ENCODE results near the gene POFUT2. TPM values are rescaled to one million over a fixed set of nuclear protein-coding genes. Genes with fewer than 3 reads are reported as not detected.
A peak's percentile ranks its signal among the peaks of the same experiment; 100 is the strongest.

Gene POFUT2
- total RNA-seq, 1 donor from 2014 or later = 47.9 TPM

- no peak for DNase-seq (ENCODE audit: low spot score)
Measured at GRCh38 chr21:45250914-45251634, 36.6 kb downstream of the POFUT2 start.

- DNase-seq (ENCODE audit: low spot score) = no peak
Measured at GRCh38 chr21:45250272-45250671, 37.4 kb downstream of the POFUT2 start.

DNA sequence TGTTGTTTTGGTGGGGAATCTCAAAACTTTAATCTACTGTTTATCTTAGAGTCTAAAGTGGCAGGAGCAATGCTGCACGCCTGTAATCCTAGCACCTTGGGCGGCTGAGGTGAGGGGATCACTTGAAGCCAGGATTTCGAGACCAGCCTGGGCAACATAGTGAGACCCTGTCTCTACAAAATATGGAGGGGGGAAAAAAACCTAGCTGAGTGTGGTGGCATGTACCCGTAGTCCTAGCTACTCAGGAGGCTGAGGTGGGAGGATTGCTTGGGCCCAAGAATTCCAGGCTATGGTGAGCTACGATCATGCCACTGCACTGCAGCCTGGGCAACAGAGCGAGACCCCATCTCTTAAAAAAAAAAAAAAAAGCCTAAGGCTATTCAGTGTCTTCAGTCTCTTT, 38.1 kb downstream of the POFUT2 start:
- DNase-seq (ENCODE audit: low spot score) = no peak

GRCh38 chr21:45248893-45249381, 38.8 kb downstream of the POFUT2 start:
- DNase-seq (ENCODE audit: low spot score) = no peak

GRCh38 chr21:45248301-45248892, 39.3 kb downstream of the POFUT2 start:
- no peak for DNase-seq (ENCODE audit: low spot score)

GRCh38 chr21:45246386-45247320, 41.0 kb downstream of the POFUT2 start:
- DNase-seq (ENCODE audit: low spot score) = no peak

- DNase-seq (ENCODE audit: low spot score) = no peak
Measured at GRCh38 chr21:45244799-45245340, 42.8 kb downstream of the POFUT2 start.

- no peak for DNase-seq (ENCODE audit: low spot score)
Measured at GRCh38 chr21:45243603-45244002, 44.1 kb downstream of the POFUT2 start.

DNA sequence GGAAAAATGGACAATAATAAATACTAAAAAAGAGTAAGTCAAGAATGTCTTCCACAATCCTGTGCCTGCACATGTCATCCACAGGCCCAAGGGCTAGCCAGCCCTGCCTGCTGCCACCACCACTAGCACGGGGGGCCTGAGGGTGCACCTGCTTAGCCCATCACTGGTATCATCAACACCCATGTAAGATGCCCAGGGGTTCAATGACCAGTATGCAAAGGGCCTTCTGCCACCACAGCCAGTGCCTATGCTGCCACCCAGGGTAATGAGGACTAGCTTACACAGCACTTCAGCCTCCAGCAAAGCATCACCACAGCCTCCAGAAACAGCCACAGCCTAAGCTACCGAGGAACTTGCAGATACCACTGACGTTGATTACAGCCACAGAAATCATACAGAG, 46.3 kb downstream of the POFUT2 start:
- DNase-seq (ENCODE audit: low spot score) = no peak

DNA sequence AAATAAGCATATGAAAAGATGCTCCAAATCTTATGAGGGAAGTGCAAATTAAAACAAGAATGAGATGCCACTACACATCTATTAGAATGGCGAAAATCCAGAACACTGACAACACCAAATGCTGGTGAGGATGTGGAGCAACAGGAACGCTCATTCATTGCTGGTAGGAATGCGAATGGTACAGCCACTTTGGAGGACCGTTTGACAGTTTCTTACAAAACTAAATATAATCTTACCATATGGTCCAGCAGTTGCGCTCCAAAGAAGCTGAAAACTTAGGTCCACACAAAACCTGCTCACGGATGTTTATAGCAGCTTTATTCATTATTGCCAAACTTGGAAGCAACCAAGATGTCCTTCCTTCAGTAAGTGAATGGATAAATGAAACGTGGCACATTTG, 50.3 kb downstream of the POFUT2 start:
- DNase-seq (ENCODE audit: low spot score) = no peak

DNA sequence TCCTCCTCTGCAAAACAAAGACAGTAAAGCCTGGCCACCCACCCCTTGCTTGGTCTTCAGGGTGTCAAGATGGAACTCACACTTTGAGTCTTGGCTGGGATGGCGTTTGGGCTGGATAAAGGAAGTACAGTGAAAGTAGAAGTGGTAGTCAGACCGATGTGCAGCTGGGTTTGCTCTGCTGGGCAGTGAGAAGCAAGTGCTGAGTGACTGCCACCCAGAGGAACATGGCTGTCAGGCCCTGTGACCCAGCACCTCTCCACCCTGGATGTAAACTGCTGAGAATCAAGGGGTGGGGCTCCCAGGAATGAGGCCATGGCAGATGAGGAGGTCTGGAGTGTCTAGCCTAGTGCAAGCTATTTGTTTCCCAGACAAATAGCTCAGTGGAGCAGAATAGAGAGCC, 51.2 kb downstream of the POFUT2 start:
- DNase-seq (ENCODE audit: low spot score) = no peak

DNA sequence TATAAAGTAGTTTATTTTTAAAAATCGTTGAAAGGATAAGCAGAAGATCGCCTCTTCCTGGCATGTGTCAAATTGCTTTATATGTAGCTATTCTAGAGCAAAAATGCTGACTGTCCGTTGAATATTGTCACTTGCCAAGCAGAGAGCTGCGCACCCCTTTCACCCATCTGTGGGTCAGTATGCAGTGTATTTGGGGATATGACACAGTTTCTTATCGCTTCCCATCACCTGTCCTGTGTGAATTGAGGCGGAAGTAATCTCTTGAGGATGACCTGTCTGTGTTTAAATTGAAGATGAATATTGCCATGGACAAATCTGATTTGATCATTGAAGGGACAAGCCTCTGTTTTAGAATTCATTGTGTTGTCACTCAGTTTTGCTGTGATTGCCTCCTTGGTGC, 52.2 kb downstream of the POFUT2 start:
- DNase-seq (ENCODE audit: low spot score) = no peak

DNA sequence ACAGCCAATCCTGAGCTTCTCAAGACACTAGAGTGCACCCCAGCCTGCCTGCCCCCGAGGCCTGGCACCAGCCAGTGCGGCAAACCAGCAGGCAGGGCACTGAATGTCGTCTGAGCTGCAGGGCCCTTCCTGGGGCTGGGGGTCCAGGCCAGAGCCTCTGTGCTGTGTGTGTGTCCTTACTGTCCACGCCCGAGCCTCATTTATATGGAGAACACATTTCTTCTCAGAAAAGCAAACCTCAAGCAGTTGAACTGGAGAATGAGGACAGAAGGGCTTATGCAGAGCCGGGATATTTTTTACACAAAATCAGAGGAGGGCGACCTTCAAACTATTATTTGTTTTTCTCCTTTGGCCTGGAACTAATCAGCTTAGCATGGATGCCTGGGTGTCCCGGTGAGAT, 52.7 kb downstream of the POFUT2 start:
- no peak for DNase-seq (ENCODE audit: low spot score)

- DNase-seq (ENCODE audit: low spot score) = no peak
Measured at GRCh38 chr21:45234127-45234526, 53.6 kb downstream of the POFUT2 start.

GRCh38 chr21:45231705-45232104, 56.0 kb downstream of the POFUT2 start:
- DNase-seq (ENCODE audit: low spot score) = no peak

- no peak for DNase-seq (ENCODE audit: low spot score)
Measured at GRCh38 chr21:45228656-45229240, 58.9 kb downstream of the POFUT2 start.

GRCh38 chr21:45228171-45228641, 59.5 kb downstream of the POFUT2 start:
- peak; percentile 98 for DNase-seq (ENCODE audit: low spot score)

- no peak for DNase-seq (ENCODE audit: low spot score)
Measured at GRCh38 chr21:45227735-45228134, 60.0 kb downstream of the POFUT2 start.

GRCh38 chr21:45226540-45227326, 61.0 kb downstream of the POFUT2 start:
- DNase-seq (ENCODE audit: low spot score) = no peak

DNA sequence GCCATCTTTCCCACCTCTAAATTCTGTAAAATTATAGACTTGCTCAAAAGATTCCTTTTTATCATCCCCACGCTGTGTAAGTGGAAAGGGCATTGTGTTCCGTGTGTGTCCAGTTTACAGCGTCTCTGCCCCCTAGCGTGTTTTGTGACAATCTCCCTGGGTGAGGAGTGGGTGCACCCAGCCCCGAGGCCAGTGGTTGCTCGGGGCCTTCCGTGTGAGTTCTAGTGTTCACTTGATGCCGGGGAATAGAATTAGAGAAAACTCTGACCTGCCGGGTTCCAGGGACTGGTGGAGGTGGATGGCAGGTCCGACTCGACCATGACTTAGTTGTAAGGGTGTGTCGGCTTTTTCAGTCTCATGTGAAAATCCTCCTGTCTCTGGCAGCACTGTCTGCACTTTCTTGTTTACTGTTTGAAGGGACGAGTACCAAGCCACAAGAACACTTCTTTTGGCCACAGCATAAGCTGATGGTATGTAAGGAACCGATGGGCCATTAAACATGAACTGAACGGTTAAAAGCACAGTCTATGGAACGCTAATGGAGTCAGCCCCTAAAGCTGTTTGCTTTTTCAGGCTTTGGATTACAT, 61.9 kb downstream of the POFUT2 start:
- DNase-seq (ENCODE audit: low spot score) = no peak

Data from umbilical cord (tissue), 2 donors.